Pancreas (tissue), 10 donors: Measurements from ENCODE around the gene MSI1. TPM values are rescaled to one million over a fixed set of nuclear protein-coding genes. Genes with fewer than 3 reads are reported as not detected.
A peak's percentile ranks its signal among the peaks of the same experiment; 100 is the strongest.

ENCODE experiments used
- ATAC-seq, 4 donors: fragments of 200-7000 bp; cut with Tn5 transposase; one replicate each; pipeline versions ENCODE4 v1.8.0 to v1.9.1; 2020; ENCODE audit warnings: mild to moderate bottlenecking in 4 of 4, moderate library complexity in 4 of 4
- DNase-seq, 6 donors: peaks; one replicate each; pipeline ENCODE4 v3.0.0-alpha.2; 2020
- FAIRE-seq: peaks from 2 replicates; lab custom pipeline; 2012; peaks lifted over from hg19 to GRCh38; lab: Jason Lieb, UNC
- H3K27ac ChIP-seq, 4 donors: fragments of 200-600 bp; sonication (generic); 1 replicate in 3 of 4; 2 replicates in 1 of 4; pipeline versions ENCODE4 v1.5.0 to v1.8.0; 2020
- H3K27me3 ChIP-seq, 4 donors: fragments of 200-600 bp; one replicate each; pipeline ENCODE4 v1.8.0; 2021
- H3K36me3 ChIP-seq, 3 donors: fragments of 200-600 bp; sonication (generic) in 1 of 3; one replicate each; pipeline versions ENCODE4 v1.5.0 to v1.8.0; 2020 to 2021
- H3K4me1 ChIP-seq, 3 donors: fragments of 200-600 bp; one replicate each; pipeline ENCODE4 v1.8.0; 2021
- H3K4me3 ChIP-seq, 4 donors: fragments of 200-600 bp; sonication (generic) in 2 of 4; one replicate each; pipeline versions ENCODE4 v1.5.0 to v1.8.0; 2020 to 2021
- H3K9me3 ChIP-seq, 4 donors: fragments of 200-600 bp; one replicate each; pipeline ENCODE4 v1.8.0; 2021
- WGBS, 2 donors: extraction: QIAGEN DNeasy Blood & Tissue Kit; methylation state at CpG; one replicate each; pipeline ENCODE4 v1.1.7; 2013; 5-methylcytosine and 5-hydroxymethylcytosine counted together
- intact Hi-C, 3 donors: fragments of 100-400 bp; cut with DNase I; formaldehyde crosslinking; loops; one replicate each; pipeline versions ENCODE4 v1.11.1 to v1.14.2; 2022
- polyA plus RNA-seq, 2 donors: library from polyadenylated mRNA; stranded (reverse); fragments of 200-250 nt; gene quantifications; one replicate each; pipeline ENCODE4 v1.2.3, GENCODE V29; 2013
- total RNA-seq, 6 donors: library from RNA; stranded (reverse); fragmentation: NEBNext Ultra II Directional in 4 of 6; extraction: Animal tissue kit (Norgen Biotek cat#: 25700) in 4 of 6; gene quantifications; one replicate each; pipeline versions ENCODE4 v1.2.1 to v1.2.4, GENCODE V29; 2021 to 2023
- TF ChIP-seq, protein P1 (sequence below), 4 donors: fragments of 200-600 bp; sonication (generic) in 3 of 4; IDR thresholded peaks; one replicate each; pipeline versions ENCODE4 v1.5.0 to v1.8.0; 2021; ENCODE audit warnings: antibody characterized with exemption in 4 of 4
- donor health status: healthy with polysubstance abuse.
- donor health status: DM: no; HTN: no; CAD: no; lungs with moderate emphysema.
- donor health status: DM: no; HTN: no; CAD: no.
- donor health status: control.
- donor health status: control.
- donor health status: Bipolar disorder and iron deficiency.
- donor health status: DM: yes; HTN: yes; CAD: no.
- donor health status: DM: no; HTN: no; CAD: no.
- donor health status: DM: no; HTN: no; CAD: no.
- donor health status: DM: yes; HTN: yes; CAD: no.

MSI1 gene
- total and polyA plus RNA-seq, 8 donors: 3.0 to 6.0 (median 4.4) TPM

- TF ChIP-seq, protein P1, sequence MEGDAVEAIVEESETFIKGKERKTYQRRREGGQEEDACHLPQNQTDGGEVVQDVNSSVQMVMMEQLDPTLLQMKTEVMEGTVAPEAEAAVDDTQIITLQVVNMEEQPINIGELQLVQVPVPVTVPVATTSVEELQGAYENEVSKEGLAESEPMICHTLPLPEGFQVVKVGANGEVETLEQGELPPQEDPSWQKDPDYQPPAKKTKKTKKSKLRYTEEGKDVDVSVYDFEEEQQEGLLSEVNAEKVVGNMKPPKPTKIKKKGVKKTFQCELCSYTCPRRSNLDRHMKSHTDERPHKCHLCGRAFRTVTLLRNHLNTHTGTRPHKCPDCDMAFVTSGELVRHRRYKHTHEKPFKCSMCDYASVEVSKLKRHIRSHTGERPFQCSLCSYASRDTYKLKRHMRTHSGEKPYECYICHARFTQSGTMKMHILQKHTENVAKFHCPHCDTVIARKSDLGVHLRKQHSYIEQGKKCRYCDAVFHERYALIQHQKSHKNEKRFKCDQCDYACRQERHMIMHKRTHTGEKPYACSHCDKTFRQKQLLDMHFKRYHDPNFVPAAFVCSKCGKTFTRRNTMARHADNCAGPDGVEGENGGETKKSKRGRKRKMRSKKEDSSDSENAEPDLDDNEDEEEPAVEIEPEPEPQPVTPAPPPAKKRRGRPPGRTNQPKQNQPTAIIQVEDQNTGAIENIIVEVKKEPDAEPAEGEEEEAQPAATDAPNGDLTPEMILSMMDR (IDR thresholded peaks at IDR 0.05): peak in 2 of 4 donors; percentile 11 to 12
- H3K36me3 ChIP-seq: no peaks in the 10 kb centered on the region
- intact Hi-C loops: loop anchor here in 1 of 3 donors (10.0 kb wide), 1 partner anchor 57 kb away; no protein-coding TSS in a partner anchor
- ATAC-seq: peak; percentile 17 to 49 (median 30)
- peak overlapping the region in 2 of 4 donors; percentile 47 to 51 for H3K27ac ChIP-seq
- no peaks in the 10 kb centered on the region for H3K9me3 ChIP-seq
- H3K4me1 ChIP-seq: peaks cover 7 to 16% (median 15%) of the 10 kb centered on the region in 3 donors
- DNase-seq: peak in 2 of 6 donors; percentile 35 to 45
- H3K27me3 ChIP-seq: no peaks in the 10 kb centered on the region
- WGBS, 2 donors: 46 to 52% methylated on average over 10 of the region's 10 CpGs
- peak overlapping the region in 2 of 4 donors; percentile 69 to 75 for H3K4me3 ChIP-seq
- no peak for FAIRE-seq
Observed at GRCh38 chr12:120367233-120367923, 1.6 kb downstream of the MSI1 start.

- H3K9me3 ChIP-seq: no peaks in the 10 kb centered on the region
- FAIRE-seq (no peak), ATAC-seq (peak in 1 of 4 donors; percentile 4), DNase-seq (peak in 1 of 6 donors; percentile 21)
- intact Hi-C loops: loop anchor here in 1 of 3 donors (10.0 kb wide), 1 partner anchor 58 kb away; no protein-coding TSS in a partner anchor
- H3K27me3 ChIP-seq: no peaks in the 10 kb centered on the region
- TF ChIP-seq, protein P1 (IDR thresholded peaks at IDR 0.05): no peak
- peaks cover 7 to 16% (median 15%) of the 10 kb centered on the region in 3 donors for H3K4me1 ChIP-seq
- 31 to 33% methylated on average over 7 of the region's 7 CpGs for WGBS, 2 donors
- H3K4me3 ChIP-seq: no peak overlapping the region
- H3K27ac ChIP-seq: peak overlapping the region in 2 of 4 donors; percentile 7 to 13
- H3K36me3 ChIP-seq: no peaks in the 10 kb centered on the region
Observed at GRCh38 chr12:120366845-120367232, 2.1 kb downstream of the MSI1 start.

DNA sequence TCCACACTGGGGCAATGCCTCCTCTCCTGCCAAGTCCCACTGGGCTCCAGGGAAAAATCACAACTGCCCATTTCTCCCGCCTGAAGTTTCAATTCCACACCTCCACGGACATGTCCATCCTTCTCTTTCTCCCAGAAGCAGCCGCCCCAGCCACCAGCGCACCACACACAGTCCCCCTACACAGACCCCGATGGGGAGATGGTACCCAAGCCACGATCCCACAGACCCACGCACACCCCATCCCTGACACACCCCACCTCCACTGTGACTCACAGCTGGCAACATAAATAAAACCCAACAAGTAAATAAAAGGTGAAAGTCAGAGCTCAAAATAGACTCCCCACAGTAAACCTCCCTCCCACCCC is 2.6 kb downstream of the MSI1 start:
- Histone ChIP-seq H3K9me3 (no peaks in the 10 kb centered on the region), H3K4me3 (no peak overlapping the region), H3K4me1 (peaks cover 7 to 16% (median 15%) of the 10 kb centered on the region in 3 donors), H3K36me3 (no peaks in the 10 kb centered on the region), H3K27me3 (no peaks in the 10 kb centered on the region), H3K27ac (peak overlapping the region in 2 of 4 donors; percentile 38 to 46)
- DNase-seq (no peak), FAIRE-seq (no peak), ATAC-seq (no peak)
- WGBS, 2 donors: 58 to 63% methylated on average over 7 of the region's 7 CpGs
- TF ChIP-seq, protein P1 (IDR thresholded peaks at IDR 0.05): no peak
- intact Hi-C loops: loop anchor here in 1 of 3 donors (10.0 kb wide), 1 partner anchor 58 kb away; no protein-coding TSS in a partner anchor

DNA sequence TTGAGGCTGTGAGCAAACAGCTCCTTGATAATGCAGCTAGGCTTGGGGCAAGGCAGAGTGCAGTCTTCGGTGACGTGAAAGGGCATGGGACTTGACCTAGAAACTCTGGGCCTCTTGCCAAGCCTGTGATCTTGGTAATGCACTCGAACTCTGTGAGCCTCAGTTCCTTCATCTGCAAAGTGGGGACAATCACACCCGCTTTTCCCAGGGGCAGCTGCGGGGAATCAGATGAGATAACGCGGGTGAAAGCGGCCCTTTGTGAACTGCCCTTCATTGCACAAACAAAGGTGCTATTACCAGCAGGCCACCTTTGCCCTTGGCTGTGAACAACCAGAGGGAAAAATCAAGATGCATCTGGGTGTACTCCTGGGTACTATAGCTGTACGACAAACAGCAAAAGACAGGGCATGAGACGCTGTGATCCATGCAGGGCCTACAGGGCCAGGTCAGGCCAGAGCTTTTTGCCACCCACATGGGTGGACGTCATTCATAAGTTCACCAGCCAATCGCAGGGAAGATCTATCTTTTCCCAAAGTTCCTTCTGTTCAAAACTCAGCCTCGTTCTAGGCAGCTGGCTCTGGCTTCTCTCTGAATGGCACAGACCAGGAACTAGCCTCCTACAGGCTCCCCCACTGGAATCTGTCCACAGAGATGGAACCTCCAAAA is 3.2 kb downstream of the MSI1 start:
- H3K4me1 ChIP-seq: peaks cover 7 to 16% (median 15%) of the 10 kb centered on the region in 3 donors
- peak overlapping the region in 3 of 4 donors; percentile 10 to 46 (median 38) for H3K27ac ChIP-seq
- no peaks in the 10 kb centered on the region for H3K27me3 ChIP-seq
- H3K9me3 ChIP-seq: no peaks in the 10 kb centered on the region
- intact Hi-C loops: loop anchor here in 1 of 3 donors (10.0 kb wide), 1 partner anchor 59 kb away; no protein-coding TSS in a partner anchor
- TF ChIP-seq, protein P1 (IDR thresholded peaks at IDR 0.05): no peak
- no peaks in the 10 kb centered on the region for H3K36me3 ChIP-seq
- peak in 5 of 6 donors; percentile 65 to 74 (median 70) for DNase-seq
- WGBS, 2 donors: 30 to 38% methylated on average over 13 of the region's 13 CpGs
- FAIRE-seq: no peak
- ATAC-seq: peak; percentile 35 to 67 (median 48)
- H3K4me3 ChIP-seq: no peak overlapping the region
